Osteoblast (primary cell): Measurements from ENCODE around the gene NUDT3. TPM values are rescaled to one million over a fixed set of nuclear protein-coding genes. Genes with fewer than 3 reads are reported as not detected.

ENCODE experiments used
- DNase-seq: peaks from one replicate; pipeline ENCODE4 v3.0.0; 2011; ENCODE audit warnings: low spot score, mixed read lengths; ENCODE audit not compliant: insufficient read length; ENCODE audit errors: missing footprints
- H2AFZ ChIP-seq: 2 replicates; pipeline ENCODE4 v1.6.0; 2011; ENCODE audit warnings: mild to moderate bottlenecking, low read length
- H3K27ac ChIP-seq: 2 replicates; pipeline ENCODE4 v1.5.1; 2011; ENCODE audit warnings: mild to moderate bottlenecking, low read depth, low read length, moderate library complexity
- H3K27me3 ChIP-seq: 2 replicates; pipeline ENCODE4 v1.6.0; 2012; ENCODE audit warnings: mild to moderate bottlenecking, control low read depth, inconsistent platforms, low read length, moderate library complexity; ENCODE audit not compliant: insufficient read depth
- H3K36me3 ChIP-seq: 2 replicates; pipeline ENCODE4 v1.5.1; 2011; ENCODE audit warnings: mild to moderate bottlenecking, low read length, control low read depth, moderate library complexity; ENCODE audit not compliant: insufficient read depth
- H3K4me1 ChIP-seq: 2 replicates; pipeline ENCODE4 v1.5.1; 2011; ENCODE audit warnings: mild to moderate bottlenecking, low read length, control low read depth, moderate library complexity; ENCODE audit not compliant: insufficient read depth
- H3K4me2 ChIP-seq: 2 replicates; pipeline ENCODE4 v1.6.0; 2011; ENCODE audit warnings: mild to moderate bottlenecking, low read length; ENCODE audit not compliant: insufficient read depth
- H3K4me3 ChIP-seq: fragments of 200-600 bp; sonication (generic); 3 replicates; pipeline ENCODE4 v1.5.1; 2012; ENCODE audit warnings: mild to moderate bottlenecking, low read length, inconsistent platforms; ENCODE audit not compliant: insufficient read depth
- H3K79me2 ChIP-seq: 2 replicates; pipeline ENCODE4 v1.6.0; 2012; ENCODE audit warnings: mild to moderate bottlenecking, low read length, control low read depth, inconsistent platforms; ENCODE audit not compliant: insufficient read depth
- H3K9me3 ChIP-seq: 2 replicates; pipeline ENCODE4 v1.5.1; 2011; ENCODE audit warnings: low read depth, low read length, control low read depth
- H4K20me1 ChIP-seq: 2 replicates; pipeline ENCODE4 v1.6.0; 2012; ENCODE audit warnings: mild to moderate bottlenecking, low read length, control low read depth; ENCODE audit not compliant: insufficient read depth
- total RNA-seq: library from RNA; depleted of rRNA; stranded (reverse); fragments of >200 nt; gene quantifications from 2 replicates; pipeline ENCODE4 v1.2.3, GENCODE V29; 2012
- TF ChIP-seq, protein P1 (sequence below): IDR thresholded peaks from 2 replicates; pipeline ENCODE4 v1.5.1; 2011; ENCODE audit warnings: mild to moderate bottlenecking, low read depth, low read length, moderate library complexity; ENCODE audit errors: extremely low read depth

NUDT3 gene
- total RNA-seq, 1 donor = 37.6 TPM

DNA sequence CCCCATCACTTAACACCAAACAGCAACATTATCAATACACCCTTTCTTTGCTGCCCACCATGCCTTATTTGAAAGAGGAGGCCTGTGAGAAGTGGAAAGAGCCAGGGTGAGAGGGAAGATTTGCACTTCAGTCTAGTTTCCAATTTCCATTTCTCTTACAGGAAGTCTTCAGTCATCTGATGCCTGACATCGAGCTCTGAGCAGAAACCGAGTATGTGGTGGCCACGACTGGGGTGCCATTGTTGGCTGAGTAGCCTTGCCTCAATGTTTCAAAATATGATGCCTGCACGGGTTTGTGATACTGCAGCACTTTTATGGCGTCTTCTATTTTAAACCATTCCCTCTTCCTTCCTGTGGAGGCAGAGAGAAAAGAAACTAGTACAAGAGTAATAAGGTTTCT, 103.9 kb downstream of the NUDT3 start:
- peaks cover 8% of the 10 kb centered on the region for H3K4me1 ChIP-seq
- peaks cover 26% of the 10 kb centered on the region for H3K36me3 ChIP-seq
- TF ChIP-seq, protein P1, sequence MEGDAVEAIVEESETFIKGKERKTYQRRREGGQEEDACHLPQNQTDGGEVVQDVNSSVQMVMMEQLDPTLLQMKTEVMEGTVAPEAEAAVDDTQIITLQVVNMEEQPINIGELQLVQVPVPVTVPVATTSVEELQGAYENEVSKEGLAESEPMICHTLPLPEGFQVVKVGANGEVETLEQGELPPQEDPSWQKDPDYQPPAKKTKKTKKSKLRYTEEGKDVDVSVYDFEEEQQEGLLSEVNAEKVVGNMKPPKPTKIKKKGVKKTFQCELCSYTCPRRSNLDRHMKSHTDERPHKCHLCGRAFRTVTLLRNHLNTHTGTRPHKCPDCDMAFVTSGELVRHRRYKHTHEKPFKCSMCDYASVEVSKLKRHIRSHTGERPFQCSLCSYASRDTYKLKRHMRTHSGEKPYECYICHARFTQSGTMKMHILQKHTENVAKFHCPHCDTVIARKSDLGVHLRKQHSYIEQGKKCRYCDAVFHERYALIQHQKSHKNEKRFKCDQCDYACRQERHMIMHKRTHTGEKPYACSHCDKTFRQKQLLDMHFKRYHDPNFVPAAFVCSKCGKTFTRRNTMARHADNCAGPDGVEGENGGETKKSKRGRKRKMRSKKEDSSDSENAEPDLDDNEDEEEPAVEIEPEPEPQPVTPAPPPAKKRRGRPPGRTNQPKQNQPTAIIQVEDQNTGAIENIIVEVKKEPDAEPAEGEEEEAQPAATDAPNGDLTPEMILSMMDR = no peak
- H3K9me3 ChIP-seq = no peaks in the 10 kb centered on the region
- no peaks in the 10 kb centered on the region for H3K79me2 ChIP-seq
- H3K4me2 ChIP-seq = no peak overlapping the region
- H2AFZ ChIP-seq = no peak overlapping the region
- no peak overlapping the region for H3K4me3 ChIP-seq
- DNase-seq = no peak
- peaks cover 8% of the 10 kb centered on the region for H4K20me1 ChIP-seq
- H3K27ac ChIP-seq = no peak overlapping the region
- H3K27me3 ChIP-seq = no peaks in the 10 kb centered on the region

DNA sequence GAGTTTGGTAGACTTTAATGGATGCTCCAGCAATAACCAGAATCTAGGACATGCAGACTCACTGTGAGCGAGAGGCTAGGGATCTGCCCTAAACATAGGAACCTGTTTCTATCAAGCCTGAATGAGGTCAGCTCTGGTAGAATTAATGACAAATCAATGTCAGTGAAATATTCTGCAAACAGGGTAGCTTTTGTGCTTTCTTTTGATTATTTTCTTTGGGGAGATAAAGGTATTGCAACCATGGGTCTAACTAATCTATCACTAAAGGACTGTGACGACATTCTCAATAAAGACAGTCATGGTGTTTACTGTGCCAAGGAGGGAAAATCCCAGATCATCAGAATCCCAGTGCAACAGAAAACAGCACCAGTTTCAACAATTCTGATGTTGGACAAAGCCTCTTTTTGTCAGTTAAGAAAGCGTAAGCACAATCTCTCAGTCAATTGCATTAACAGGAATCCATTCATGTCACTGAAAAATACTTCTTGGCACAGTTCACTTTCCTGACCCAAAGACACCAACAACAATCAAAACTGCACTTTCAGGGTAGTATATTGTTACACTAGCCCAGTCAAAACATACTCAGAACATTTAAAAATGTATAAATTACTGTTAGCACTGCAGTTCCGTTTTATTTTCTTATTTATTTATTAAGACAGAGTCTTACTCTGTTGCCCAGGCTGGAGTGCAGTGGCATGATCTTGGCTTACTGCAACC, 106.9 kb downstream of the NUDT3 start:
- DNase-seq = no peak
- no peak overlapping the region for H3K4me3 ChIP-seq
- peaks cover 12% of the 10 kb centered on the region for H3K36me3 ChIP-seq
- H4K20me1 ChIP-seq = peaks cover 4% of the 10 kb centered on the region
- H3K9me3 ChIP-seq = no peaks in the 10 kb centered on the region
- no peak overlapping the region for H2AFZ ChIP-seq
- TF ChIP-seq, protein P1 = no peak
- peaks cover 8% of the 10 kb centered on the region for H3K4me1 ChIP-seq
- H3K79me2 ChIP-seq = no peaks in the 10 kb centered on the region
- H3K27ac ChIP-seq = no peak overlapping the region
- no peaks in the 10 kb centered on the region for H3K27me3 ChIP-seq
- no peak overlapping the region for H3K4me2 ChIP-seq

DNA sequence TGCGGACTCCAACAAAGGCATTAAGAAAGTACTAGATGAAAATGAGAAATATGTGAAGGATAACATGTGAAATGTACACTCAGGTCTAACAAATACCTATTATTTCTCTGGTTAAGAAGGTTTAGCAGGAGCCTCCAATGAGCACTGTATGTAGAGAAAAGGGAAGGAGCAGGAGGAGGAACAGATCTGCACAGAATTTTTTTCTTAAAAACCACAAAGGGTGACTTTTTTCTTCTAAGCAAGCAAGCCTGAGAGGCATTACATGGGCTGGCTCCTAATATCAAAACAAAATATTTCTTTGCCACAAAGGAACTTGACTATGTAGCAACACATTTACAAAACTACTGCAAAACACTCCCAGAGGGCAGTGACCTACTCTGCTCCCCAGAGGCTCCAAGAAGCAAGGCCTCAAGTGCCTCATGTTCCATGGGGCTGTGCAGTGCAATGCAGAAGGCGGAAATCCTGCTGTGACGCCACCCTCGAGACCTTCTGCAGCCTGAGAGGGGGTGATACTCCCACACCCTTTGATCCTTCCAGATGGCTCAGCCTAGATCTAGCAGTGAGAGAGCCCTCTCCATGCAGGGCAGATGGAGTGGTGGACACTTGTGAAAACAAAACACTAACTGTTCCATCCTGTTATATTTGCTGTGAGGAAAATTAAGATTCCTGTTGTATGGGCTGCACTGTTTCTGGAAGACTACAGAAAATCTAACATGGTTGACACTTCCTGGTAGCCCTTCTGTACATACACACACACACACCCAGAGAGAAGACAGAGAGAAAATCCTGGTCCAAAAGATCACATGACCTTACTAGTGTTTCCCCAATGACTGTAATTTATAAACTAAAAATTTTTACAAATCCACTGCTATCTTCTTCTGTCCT, 107.7 kb downstream of the NUDT3 start:
- H3K27me3 ChIP-seq = no peaks in the 10 kb centered on the region
- no peak overlapping the region for H2AFZ ChIP-seq
- H3K4me1 ChIP-seq = peaks cover 8% of the 10 kb centered on the region
- peaks cover 12% of the 10 kb centered on the region for H3K36me3 ChIP-seq
- no peak overlapping the region for H3K27ac ChIP-seq
- H3K9me3 ChIP-seq = no peaks in the 10 kb centered on the region
- no peak for DNase-seq
- TF ChIP-seq, protein P1 = no peak
- H3K4me3 ChIP-seq = no peak overlapping the region
- H4K20me1 ChIP-seq = peaks cover 4% of the 10 kb centered on the region
- no peaks in the 10 kb centered on the region for H3K79me2 ChIP-seq
- no peak overlapping the region for H3K4me2 ChIP-seq
